ENCODE measurements around the gene PROSER2.
A peak's percentile ranks its signal among the peaks of the same experiment; 100 is the strongest.

PROSER2 gene

GRCh38 chr10:11783558-11783865, 39.6 kb upstream of the PROSER2 start:
- H3K4me3 ChIP-seq (replicated peaks in 1 of 2; ENCODE audit: low read depth in 2 of 2, low read length in 2 of 2): no peak overlapping the region
- no peak for DNase-seq (ENCODE audit: low read depth in 2 of 2)
- TF ChIP-seq CTCF (IDR thresholded peaks at IDR 0.05; ENCODE audit: low read depth, low read length): no peak

- no peak overlapping the region for H3K4me3 ChIP-seq (replicated peaks in 1 of 2; ENCODE audit: low read depth in 2 of 2, low read length in 2 of 2)
- DNase-seq (ENCODE audit: low read depth in 2 of 2): no peak
- no peak for TF ChIP-seq CTCF (IDR thresholded peaks at IDR 0.05; ENCODE audit: low read depth, low read length)
Observed at GRCh38 chr10:11787374-11787773, 35.8 kb upstream of the PROSER2 start.

- no peak overlapping the region for H3K4me3 ChIP-seq (replicated peaks in 1 of 2; ENCODE audit: low read depth in 2 of 2, low read length in 2 of 2)
- no peak for DNase-seq (ENCODE audit: low read depth in 2 of 2)
- TF ChIP-seq CTCF (IDR thresholded peaks at IDR 0.05; ENCODE audit: low read depth, low read length): no peak
Observed at GRCh38 chr10:11787846-11788245, 35.3 kb upstream of the PROSER2 start.

GRCh38 chr10:11789306-11789705, 33.9 kb upstream of the PROSER2 start:
- no peak overlapping the region for H3K4me3 ChIP-seq (replicated peaks in 1 of 2; ENCODE audit: low read depth in 2 of 2, low read length in 2 of 2)
- no peak for TF ChIP-seq CTCF (IDR thresholded peaks at IDR 0.05; ENCODE audit: low read depth, low read length)
- DNase-seq (ENCODE audit: low read depth in 2 of 2): no peak

GRCh38 chr10:11789956-11790355, 33.2 kb upstream of the PROSER2 start:
- DNase-seq (ENCODE audit: low read depth in 2 of 2): no peak
- no peak overlapping the region for H3K4me3 ChIP-seq (replicated peaks in 1 of 2; ENCODE audit: low read depth in 2 of 2, low read length in 2 of 2)
- TF ChIP-seq CTCF (IDR thresholded peaks at IDR 0.05; ENCODE audit: low read depth, low read length): no peak

GRCh38 chr10:11793762-11794479, 29.2 kb upstream of the PROSER2 start:
- peak; percentile 36 to 84 for DNase-seq (ENCODE audit: low read depth in 2 of 2)
- no peak for TF ChIP-seq CTCF (IDR thresholded peaks at IDR 0.05; ENCODE audit: low read depth, low read length)
- H3K4me3 ChIP-seq (replicated peaks in 1 of 2; ENCODE audit: low read depth in 2 of 2, low read length in 2 of 2): no peak overlapping the region

- TF ChIP-seq CTCF (IDR thresholded peaks at IDR 0.05; ENCODE audit: low read depth, low read length): no peak
- H3K4me3 ChIP-seq (replicated peaks in 1 of 2; ENCODE audit: low read depth in 2 of 2, low read length in 2 of 2): no peak overlapping the region
- no peak for DNase-seq (ENCODE audit: low read depth in 2 of 2)
Observed at GRCh38 chr10:11794566-11794965, 28.6 kb upstream of the PROSER2 start.

Data from cardiac fibroblast (primary cell).